H1 (cell line): ENCODE measurements around the gene SOCS3. TPM values are rescaled to one million over a fixed set of nuclear protein-coding genes. Genes with fewer than 3 reads are reported as not detected.

ENCODE experiments used
- CTCF ChIA-PET: fragments of 300-600 bp; sonication (Branson Sonifier 250); formaldehyde crosslinking; loops from one replicate; lab custom pipeline; 2021; ENCODE audit not compliant: partially characterized antibody; lab: Charles Lee
- POLR2A ChIA-PET: fragments of 300-600 bp; sonication (Branson Sonifier 250); formaldehyde crosslinking; loops from one replicate; lab custom pipeline; 2021; ENCODE audit warnings: inconsistent platforms; ENCODE audit not compliant: partially characterized antibody; lab: Charles Lee
- DNase-seq, 2 experiments: peaks; one replicate each; pipeline versions ENCODE4 v3.0.0 to v3.0.0-alpha.2; 2010 to 2022; ENCODE audit warnings: low spot score in 2 of 2, low read depth in 1 of 2, mixed read lengths in 1 of 2
- FAIRE-seq: peaks from 2 replicates; lab custom pipeline; 2011; peaks lifted over from hg19 to GRCh38; lab: Jason Lieb, UNC
- H2AFZ ChIP-seq: 2 replicates; pipeline ENCODE4 v1.8.1; 2012; ENCODE audit warnings: low read length, inconsistent platforms
- H2AK5ac ChIP-seq: 2 replicates; pipeline ENCODE4 v1.6.1; 2013; ENCODE audit warnings: low read depth, low read length
- H2BK120ac ChIP-seq: replicated peaks from 2 replicates; pipeline ENCODE3; 2013; ENCODE audit warnings: low read depth, low read length, inconsistent platforms
- H2BK12ac ChIP-seq: 2 replicates; pipeline ENCODE4 v1.6.1; 2013; ENCODE audit warnings: low read depth, low read length
- H2BK15ac ChIP-seq: 2 replicates; pipeline ENCODE4 v1.6.1; 2013; ENCODE audit warnings: low read length
- H2BK20ac ChIP-seq: 2 replicates; pipeline ENCODE4 v1.6.1; 2013; ENCODE audit warnings: low read length
- H2BK5ac ChIP-seq: 2 replicates; pipeline ENCODE4 v1.6.1; 2013; ENCODE audit warnings: low read depth, low read length
- H3K14ac ChIP-seq: 2 replicates; pipeline ENCODE4 v1.6.1; 2013; ENCODE audit warnings: inconsistent platforms; ENCODE audit not compliant: insufficient read length
- H3K18ac ChIP-seq: 2 replicates; pipeline ENCODE4 v1.6.1; 2013; ENCODE audit warnings: low read length; ENCODE audit errors: extremely low read depth
- H3K23ac ChIP-seq: 2 replicates; pipeline ENCODE4 v1.6.1; 2013; ENCODE audit warnings: inconsistent platforms; ENCODE audit not compliant: insufficient read length
- H3K23me2 ChIP-seq: 2 replicates; pipeline ENCODE4 v1.6.1; 2013; ENCODE audit warnings: low read depth, low read length
- H3K27ac ChIP-seq: 2 replicates; pipeline ENCODE4 v1.6.1; 2011; ENCODE audit warnings: low read depth, low read length, inconsistent platforms
- H3K27me3 ChIP-seq, 4 experiments: replicated peaks in 1 of 4; 1 replicate in 1 of 4; 2 replicates in 3 of 4; pipeline versions ENCODE4 v1.6.1 to v1.8.1; 2011 to 2013; ENCODE audit warnings: low read length in 3 of 4, mild to moderate bottlenecking in 3 of 4, inconsistent platforms in 2 of 4, mixed read lengths in 2 of 4, moderate library complexity in 1 of 4; ENCODE audit not compliant: control insufficient read depth in 3 of 4, insufficient read depth in 3 of 4; ENCODE audit errors: extremely low read depth in 1 of 4
- H3K36me3 ChIP-seq, 4 experiments: 2 replicates each; pipeline versions ENCODE4 v1.6.1 to v1.8.1; 2011 to 2013; ENCODE audit warnings: mild to moderate bottlenecking in 4 of 4, low read length in 3 of 4, moderate library complexity in 2 of 4, control low read depth in 1 of 4, inconsistent platforms in 1 of 4; ENCODE audit not compliant: insufficient read depth in 4 of 4, control insufficient read depth in 2 of 4
- H3K4ac ChIP-seq: replicated peaks from 2 replicates; pipeline ENCODE3; 2013; ENCODE audit warnings: low read length, low read depth, mixed read lengths, inconsistent platforms; ENCODE audit not compliant: insufficient read length
- H3K4me1 ChIP-seq, 4 experiments: replicated peaks in 1 of 4; 1 replicate in 1 of 4; 2 replicates in 3 of 4; pipeline versions ENCODE4 v1.6.1 to v1.8.1; 2011 to 2013; ENCODE audit warnings: low read length in 3 of 4, inconsistent platforms in 2 of 4, mixed read lengths in 1 of 4; ENCODE audit not compliant: insufficient read depth in 4 of 4, control insufficient read depth in 3 of 4
- H3K4me2 ChIP-seq, 2 experiments: 2 replicates each; pipeline versions ENCODE4 v1.6.1 to v1.8.1; 2011 to 2013; ENCODE audit warnings: low read depth in 2 of 2, low read length in 2 of 2, control low read depth in 1 of 2, inconsistent platforms in 1 of 2, mild to moderate bottlenecking in 1 of 2; ENCODE audit not compliant: insufficient read depth in 1 of 2
- H3K4me3 ChIP-seq, 4 experiments: fragments of 200-600, 300-600 bp in 1 of 4; sonication (generic), shearing (Covaris generic), sonication (Bioruptor Twin) in 1 of 4; 2 replicates each; pipeline versions ENCODE4 v1.5.1 to v1.8.1; 2011 to 2016; ENCODE audit warnings: low read length in 4 of 4, low read depth in 3 of 4, control low read depth in 2 of 4, inconsistent platforms in 2 of 4, mild to moderate bottlenecking in 2 of 4, mixed read lengths in 1 of 4, moderate library complexity in 1 of 4; ENCODE audit not compliant: insufficient read depth in 2 of 4; ENCODE audit errors: extremely low read depth in 1 of 4
- H3K56ac ChIP-seq: replicated peaks from 2 replicates; pipeline ENCODE3; 2013; ENCODE audit warnings: low read depth, mild to moderate bottlenecking, mixed read lengths, low read length, inconsistent platforms; ENCODE audit not compliant: insufficient read length
- H3K79me1 ChIP-seq: 2 replicates; pipeline ENCODE4 v1.6.1; 2013; ENCODE audit warnings: low read depth, low read length, control low read depth
- H3K79me2 ChIP-seq, 2 experiments: 2 replicates each; pipeline versions ENCODE4 v1.6.1 to v1.8.1; 2012 to 2013; ENCODE audit warnings: low read length in 2 of 2, mild to moderate bottlenecking in 2 of 2, inconsistent platforms in 1 of 2; ENCODE audit not compliant: insufficient read depth in 2 of 2, control insufficient read depth in 1 of 2
- H3K9ac ChIP-seq, 4 experiments: replicated peaks in 1 of 4; 1 replicate in 1 of 4; 2 replicates in 3 of 4; pipeline versions ENCODE4 v1.6.1 to v1.8.1; 2011 to 2013; ENCODE audit warnings: low read depth in 3 of 4, low read length in 3 of 4, control low read depth in 2 of 4, mild to moderate bottlenecking in 2 of 4, moderate library complexity in 2 of 4, inconsistent platforms in 1 of 4; ENCODE audit errors: extremely low read depth in 1 of 4
- H3K9me3 ChIP-seq, 2 experiments: 2 replicates each; pipeline versions ENCODE4 v1.6.1 to v1.8.1; 2012 to 2013; ENCODE audit warnings: mild to moderate bottlenecking in 2 of 2, moderate library complexity in 2 of 2, control low read depth in 1 of 2, inconsistent platforms in 1 of 2, low read depth in 1 of 2, low read length in 1 of 2, mixed read lengths in 1 of 2; ENCODE audit not compliant: insufficient read depth in 2 of 2
- H4K20me1 ChIP-seq, 2 experiments: replicated peaks in 1 of 2; 2 replicates each; pipeline versions ENCODE3 to v1.8.1; 2011 to 2013; ENCODE audit warnings: inconsistent platforms in 2 of 2, low read length in 2 of 2, mild to moderate bottlenecking in 1 of 2; ENCODE audit not compliant: insufficient read depth in 2 of 2, control insufficient read depth in 1 of 2
- H4K5ac ChIP-seq: 2 replicates; pipeline ENCODE4 v1.6.1; 2013; ENCODE audit warnings: low read length, low read depth, mixed read lengths, inconsistent platforms; ENCODE audit not compliant: insufficient read length
- H4K8ac ChIP-seq: 2 replicates; pipeline ENCODE4 v1.8.0; 2013; ENCODE audit warnings: mild to moderate bottlenecking, moderate library complexity, low read length, inconsistent platforms; ENCODE audit not compliant: insufficient read depth; ENCODE audit errors: extremely low read depth
- H4K91ac ChIP-seq: replicated peaks from 2 replicates; pipeline ENCODE3; 2013; ENCODE audit warnings: low read length, mixed read lengths, inconsistent platforms; ENCODE audit not compliant: insufficient read length
- BCL11A ChIP-seq, 2 experiments: IDR thresholded peaks; one replicate each; pipeline ENCODE4 v1.6.1; 2011; ENCODE audit warnings: low read depth in 2 of 2, low read length in 2 of 2, mild to moderate bottlenecking in 2 of 2
- FOSL1 ChIP-seq: IDR thresholded peaks from 2 replicates; pipeline ENCODE4 v1.6.1; 2011; ENCODE audit warnings: mild to moderate bottlenecking, low read depth, low read length, moderate library complexity; ENCODE audit not compliant: insufficient read depth
- NRF1 ChIP-seq: IDR thresholded peaks from 2 replicates; pipeline ENCODE4 v1.6.1; 2011; ENCODE audit warnings: mild to moderate bottlenecking, low read depth, low read length, improper control_type of control experiment
- RNF2 ChIP-seq: fragments of 200-900, 300-1000 bp; sonication (generic); IDR thresholded peaks from 2 replicates; pipeline ENCODE4 v1.7.1; 2016; ENCODE audit warnings: borderline replicate concordance, low read depth, mild to moderate bottlenecking, antibody characterized with exemption, low read length; ENCODE audit not compliant: poor library complexity, severe bottlenecking; ENCODE audit errors: missing control alignments
- SAP30 ChIP-seq: fragments of 300-600 bp; sonication (generic); IDR thresholded peaks from 2 replicates; pipeline ENCODE4 v1.7.1; 2012; ENCODE audit warnings: low read length, moderate library complexity, mild to moderate bottlenecking, inconsistent platforms; ENCODE audit not compliant: insufficient read depth, insufficient replicate concordance
- SIN3A ChIP-seq, 2 experiments: IDR thresholded peaks in 1 of 2; conservative IDR thresholded peaks in 1 of 2; 2 replicates each; pipeline ENCODE4 v1.6.1; 2011 to 2012; ENCODE audit warnings: low read length in 2 of 2, improper control_type of control experiment in 1 of 2, low read depth in 1 of 2, mild to moderate bottlenecking in 1 of 2
- SP4 ChIP-seq: IDR thresholded peaks from 2 replicates; pipeline ENCODE4 v1.6.1; 2012; ENCODE audit warnings: low read length, inconsistent platforms
- SUZ12 ChIP-seq: fragments of 200-600 bp; sonication (generic); IDR thresholded peaks from 2 replicates; pipeline ENCODE4 v1.6.1; 2012; ENCODE audit warnings: mild to moderate bottlenecking, inconsistent platforms, low read length, moderate library complexity, mixed read lengths
- TEAD4 ChIP-seq: IDR thresholded peaks from 2 replicates; pipeline ENCODE4 v1.6.1; 2012; ENCODE audit warnings: low read depth, low read length, inconsistent platforms, mixed read lengths
- WGBS, 2 experiments: shearing (Covaris generic) in 1 of 2; methylation state at CpG; one replicate each; pipeline versions ENCODE4 v1.1.6 to v1.1.7; 2013 to 2015; ENCODE audit warnings: low lambda C conversion rate in 2 of 2, mixed read lengths in 2 of 2, inconsistent platforms in 1 of 2, low coverage in 1 of 2, missing lambda C conversion rate in 1 of 2; ENCODE audit not compliant: insufficient replicate concordance in 2 of 2, insufficient coverage in 1 of 2, insufficient read length in 1 of 2; ENCODE audit errors: extremely low coverage in 1 of 2, missing lambda C conversion rate in 1 of 2; 5-methylcytosine and 5-hydroxymethylcytosine counted together
- polyA plus RNA-seq, 7 experiments: library from polyadenylated mRNA; depleted of rRNA in 3 of 7; stranded (reverse) in 5 of 7; unstranded in 2 of 7; fragments of >200 nt in 5 of 7; fragments of 200-250 nt in 2 of 7; gene quantifications; 1 replicate in 5 of 7; 2 replicates in 1 of 7; 4 replicates in 1 of 7; pipeline versions ENCODE4 v1.2.1 to v1.2.3, GENCODE V29; 2011 to 2013; ENCODE audit warnings: missing spikeins in 2 of 7, mixed read lengths in 2 of 7
- total RNA-seq: library from RNA; stranded (reverse); fragmentation: NEBNext Ultra II Directional; extraction: Animal tissue kit (Norgen Biotek cat#: 25700); gene quantifications from 2 replicates; pipeline ENCODE4 v1.2.1, GENCODE V29; 2021
- TF ChIP-seq, protein P1 (sequence below): IDR thresholded peaks from 2 replicates; pipeline ENCODE4 v1.6.1; 2012; ENCODE audit warnings: inconsistent platforms

Gene SOCS3
- total and polyA plus RNA-seq, 2 of the 8 experiments (the other 6 are each of a cell fraction or from before 2014, with no cell fraction given): 10.1 to 47.9 TPM

GRCh38 chr17:78351449-78352006, 8.3 kb downstream of the SOCS3 start:
- no peaks in the 10 kb centered on the region for H3K79me2 ChIP-seq
- peaks cover 4% of the 10 kb centered on the region; the same call in 1 of the 2 replicates for H3K23me2 ChIP-seq
- H2BK20ac ChIP-seq: peak overlapping the region; percentile 94; the same call in 1 of the 2 replicates
- peak overlapping the region in 2 of 4 experiments; percentile 28 to 42; a peak in 2 of 7 replicates for H3K9ac ChIP-seq
- peak overlapping the region; percentile 77 for H2BK120ac ChIP-seq
- H2BK5ac ChIP-seq: peak overlapping the region; percentile 95
- peak overlapping the region; percentile 71 for H4K91ac ChIP-seq
- peak; percentile 73 to 76 for DNase-seq
- peak overlapping the region; percentile 98 for H3K18ac ChIP-seq
- H2BK12ac ChIP-seq: peak overlapping the region; percentile 95
- ChIA-PET CTCF (interaction anchor here (0.6 to 1.7 kb wide), 7 partner anchors 9 to 494 kb away, joined by 3 to 5 read pairs (median 4); no protein-coding TSS in a partner anchor), POLR2A (interaction anchor here (0.9 to 2.3 kb wide), 4 partner anchors 12 to 164 kb away, joined by 3 to 15 read pairs (median 4); partner anchors contain the start of genes AFMID and TK1)
- H3K14ac ChIP-seq: no peak overlapping the region
- H3K56ac ChIP-seq: no peak overlapping the region
- peak overlapping the region; percentile 56 to 66 for H3K4me2 ChIP-seq
- peak overlapping the region; percentile 1 for H4K5ac ChIP-seq
- peak overlapping the region; percentile 46 for H3K27ac ChIP-seq
- H3K36me3 ChIP-seq: no peaks in the 10 kb centered on the region
- peaks cover 15 to 35% (median 20%) of the 10 kb centered on the region in 4 experiments for H3K4me1 ChIP-seq
- H4K8ac ChIP-seq: no peak overlapping the region
- H3K79me1 ChIP-seq: no peaks in the 10 kb centered on the region
- H3K4ac ChIP-seq: peak overlapping the region; percentile 80
- no peak overlapping the region; the same call in 1 of the 2 replicates for H2AFZ ChIP-seq
- H2AK5ac ChIP-seq: 0 out of 2 replicates have a peak overlapping the region, but pooled peaks have one; percentile 18
- no peak overlapping the region for H3K23ac ChIP-seq
- peaks cover 0 to 11% (median 7%) of the 10 kb centered on the region in 4 experiments; a peak in 4 of 7 replicates for H3K27me3 ChIP-seq
- H4K20me1 ChIP-seq: peaks cover 0 to 2% of the 10 kb centered on the region in 2 experiments
- no peaks in the 10 kb centered on the region for H3K9me3 ChIP-seq
- peak; percentile 81 for FAIRE-seq
- H3K4me3 ChIP-seq: peak overlapping the region in 3 of 4 experiments; percentile 13 to 54 (median 26); a peak in 4 of 8 replicates
- H2BK15ac ChIP-seq: 0 out of 2 replicates have a peak overlapping the region, but pooled peaks have one; percentile 92
- 20% methylated on average over 14 of the region's 16 CpGs; no CpG with 5 or more reads in 1 of the 2 experiments for WGBS, 2 experiments
- TF ChIP-seq BCL11A (IDR thresholded peaks at IDR 0.05; ENCODE audit: low read depth in 2 of 2, low read length in 2 of 2) (no peak), TEAD4 (0 out of 2 replicates have a peak, but pooled peaks have one; percentile 8), SUZ12 (peak; percentile 15; the same call in 1 of the 2 replicates), SAP30 (peak; percentile 37), FOSL1 (no peak), SIN3A (conservative IDR thresholded peaks at IDR 0.05 in 1 of 2, IDR thresholded peaks at IDR 0.05 in 1 of 2; ENCODE audit: low read depth in 1 of 2, low read length in 2 of 2) (no peak; a peak in 2 of 4 replicates), RNF2 (no peak), SP4 (no peak), NRF1 (no peak)
- TF ChIP-seq, protein P1, sequence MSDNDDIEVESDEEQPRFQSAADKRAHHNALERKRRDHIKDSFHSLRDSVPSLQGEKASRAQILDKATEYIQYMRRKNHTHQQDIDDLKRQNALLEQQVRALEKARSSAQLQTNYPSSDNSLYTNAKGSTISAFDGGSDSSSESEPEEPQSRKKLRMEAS: peak; percentile 23; the same call in 1 of the 2 replicates
